ENCODE results near the gene TSPAN18.

DNA sequence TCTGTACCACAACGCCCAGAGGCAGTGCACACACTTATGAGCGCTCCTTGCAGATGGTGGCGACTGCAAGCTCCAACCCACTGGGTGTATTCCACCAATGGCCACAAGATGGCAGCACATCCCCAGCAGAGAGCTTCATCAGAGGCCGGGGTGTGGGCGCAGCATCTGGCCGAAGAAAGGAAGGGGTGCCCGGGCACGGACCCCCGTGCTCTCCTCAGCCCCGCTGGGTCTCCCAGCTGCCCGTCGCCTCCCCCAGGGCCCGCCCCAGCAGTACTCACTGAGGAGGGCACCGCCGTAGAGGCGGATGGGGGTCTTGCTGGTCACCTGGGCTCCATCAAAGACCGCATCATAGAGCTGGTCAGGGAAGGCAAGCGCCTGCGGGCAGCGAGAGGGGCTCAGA lies 209.8 kb downstream of the TSPAN18 start:
- TF ChIP-seq POLR2AphosphoS5 (IDR thresholded peaks at IDR 0.05; ENCODE audit: low read depth) (no peak), EZH2 (IDR thresholded peaks at IDR 0.05; ENCODE audit: low read depth, unreplicated experiment) (no peak), ZNF331 (CRISPR knock-in tag; IDR thresholded peaks at IDR 0.05; ENCODE audit: low read depth) (no peak), EZH2phosphoT487 (IDR thresholded peaks at IDR 0.05; ENCODE audit: unreplicated experiment) (no peak), JUNB (IDR thresholded peaks at IDR 0.05; ENCODE audit: unreplicated experiment) (no peak), CREB1 (CRISPR knock-in tag; IDR thresholded peaks at IDR 0.05; ENCODE audit: low read depth) (no peak)
- TF ChIP-seq, protein P1, sequence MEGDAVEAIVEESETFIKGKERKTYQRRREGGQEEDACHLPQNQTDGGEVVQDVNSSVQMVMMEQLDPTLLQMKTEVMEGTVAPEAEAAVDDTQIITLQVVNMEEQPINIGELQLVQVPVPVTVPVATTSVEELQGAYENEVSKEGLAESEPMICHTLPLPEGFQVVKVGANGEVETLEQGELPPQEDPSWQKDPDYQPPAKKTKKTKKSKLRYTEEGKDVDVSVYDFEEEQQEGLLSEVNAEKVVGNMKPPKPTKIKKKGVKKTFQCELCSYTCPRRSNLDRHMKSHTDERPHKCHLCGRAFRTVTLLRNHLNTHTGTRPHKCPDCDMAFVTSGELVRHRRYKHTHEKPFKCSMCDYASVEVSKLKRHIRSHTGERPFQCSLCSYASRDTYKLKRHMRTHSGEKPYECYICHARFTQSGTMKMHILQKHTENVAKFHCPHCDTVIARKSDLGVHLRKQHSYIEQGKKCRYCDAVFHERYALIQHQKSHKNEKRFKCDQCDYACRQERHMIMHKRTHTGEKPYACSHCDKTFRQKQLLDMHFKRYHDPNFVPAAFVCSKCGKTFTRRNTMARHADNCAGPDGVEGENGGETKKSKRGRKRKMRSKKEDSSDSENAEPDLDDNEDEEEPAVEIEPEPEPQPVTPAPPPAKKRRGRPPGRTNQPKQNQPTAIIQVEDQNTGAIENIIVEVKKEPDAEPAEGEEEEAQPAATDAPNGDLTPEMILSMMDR (conservative IDR thresholded peaks at IDR 0.05; ENCODE audit: low read depth in 2 of 2), result peak; percentile 84 to 95
- TF ChIP-seq, protein P2, sequence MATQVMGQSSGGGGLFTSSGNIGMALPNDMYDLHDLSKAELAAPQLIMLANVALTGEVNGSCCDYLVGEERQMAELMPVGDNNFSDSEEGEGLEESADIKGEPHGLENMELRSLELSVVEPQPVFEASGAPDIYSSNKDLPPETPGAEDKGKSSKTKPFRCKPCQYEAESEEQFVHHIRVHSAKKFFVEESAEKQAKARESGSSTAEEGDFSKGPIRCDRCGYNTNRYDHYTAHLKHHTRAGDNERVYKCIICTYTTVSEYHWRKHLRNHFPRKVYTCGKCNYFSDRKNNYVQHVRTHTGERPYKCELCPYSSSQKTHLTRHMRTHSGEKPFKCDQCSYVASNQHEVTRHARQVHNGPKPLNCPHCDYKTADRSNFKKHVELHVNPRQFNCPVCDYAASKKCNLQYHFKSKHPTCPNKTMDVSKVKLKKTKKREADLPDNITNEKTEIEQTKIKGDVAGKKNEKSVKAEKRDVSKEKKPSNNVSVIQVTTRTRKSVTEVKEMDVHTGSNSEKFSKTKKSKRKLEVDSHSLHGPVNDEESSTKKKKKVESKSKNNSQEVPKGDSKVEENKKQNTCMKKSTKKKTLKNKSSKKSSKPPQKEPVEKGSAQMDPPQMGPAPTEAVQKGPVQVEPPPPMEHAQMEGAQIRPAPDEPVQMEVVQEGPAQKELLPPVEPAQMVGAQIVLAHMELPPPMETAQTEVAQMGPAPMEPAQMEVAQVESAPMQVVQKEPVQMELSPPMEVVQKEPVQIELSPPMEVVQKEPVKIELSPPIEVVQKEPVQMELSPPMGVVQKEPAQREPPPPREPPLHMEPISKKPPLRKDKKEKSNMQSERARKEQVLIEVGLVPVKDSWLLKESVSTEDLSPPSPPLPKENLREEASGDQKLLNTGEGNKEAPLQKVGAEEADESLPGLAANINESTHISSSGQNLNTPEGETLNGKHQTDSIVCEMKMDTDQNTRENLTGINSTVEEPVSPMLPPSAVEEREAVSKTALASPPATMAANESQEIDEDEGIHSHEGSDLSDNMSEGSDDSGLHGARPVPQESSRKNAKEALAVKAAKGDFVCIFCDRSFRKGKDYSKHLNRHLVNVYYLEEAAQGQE (IDR thresholded peaks at IDR 0.05; ENCODE audit: unreplicated experiment), result no peak
- TF ChIP-seq, protein P3, sequence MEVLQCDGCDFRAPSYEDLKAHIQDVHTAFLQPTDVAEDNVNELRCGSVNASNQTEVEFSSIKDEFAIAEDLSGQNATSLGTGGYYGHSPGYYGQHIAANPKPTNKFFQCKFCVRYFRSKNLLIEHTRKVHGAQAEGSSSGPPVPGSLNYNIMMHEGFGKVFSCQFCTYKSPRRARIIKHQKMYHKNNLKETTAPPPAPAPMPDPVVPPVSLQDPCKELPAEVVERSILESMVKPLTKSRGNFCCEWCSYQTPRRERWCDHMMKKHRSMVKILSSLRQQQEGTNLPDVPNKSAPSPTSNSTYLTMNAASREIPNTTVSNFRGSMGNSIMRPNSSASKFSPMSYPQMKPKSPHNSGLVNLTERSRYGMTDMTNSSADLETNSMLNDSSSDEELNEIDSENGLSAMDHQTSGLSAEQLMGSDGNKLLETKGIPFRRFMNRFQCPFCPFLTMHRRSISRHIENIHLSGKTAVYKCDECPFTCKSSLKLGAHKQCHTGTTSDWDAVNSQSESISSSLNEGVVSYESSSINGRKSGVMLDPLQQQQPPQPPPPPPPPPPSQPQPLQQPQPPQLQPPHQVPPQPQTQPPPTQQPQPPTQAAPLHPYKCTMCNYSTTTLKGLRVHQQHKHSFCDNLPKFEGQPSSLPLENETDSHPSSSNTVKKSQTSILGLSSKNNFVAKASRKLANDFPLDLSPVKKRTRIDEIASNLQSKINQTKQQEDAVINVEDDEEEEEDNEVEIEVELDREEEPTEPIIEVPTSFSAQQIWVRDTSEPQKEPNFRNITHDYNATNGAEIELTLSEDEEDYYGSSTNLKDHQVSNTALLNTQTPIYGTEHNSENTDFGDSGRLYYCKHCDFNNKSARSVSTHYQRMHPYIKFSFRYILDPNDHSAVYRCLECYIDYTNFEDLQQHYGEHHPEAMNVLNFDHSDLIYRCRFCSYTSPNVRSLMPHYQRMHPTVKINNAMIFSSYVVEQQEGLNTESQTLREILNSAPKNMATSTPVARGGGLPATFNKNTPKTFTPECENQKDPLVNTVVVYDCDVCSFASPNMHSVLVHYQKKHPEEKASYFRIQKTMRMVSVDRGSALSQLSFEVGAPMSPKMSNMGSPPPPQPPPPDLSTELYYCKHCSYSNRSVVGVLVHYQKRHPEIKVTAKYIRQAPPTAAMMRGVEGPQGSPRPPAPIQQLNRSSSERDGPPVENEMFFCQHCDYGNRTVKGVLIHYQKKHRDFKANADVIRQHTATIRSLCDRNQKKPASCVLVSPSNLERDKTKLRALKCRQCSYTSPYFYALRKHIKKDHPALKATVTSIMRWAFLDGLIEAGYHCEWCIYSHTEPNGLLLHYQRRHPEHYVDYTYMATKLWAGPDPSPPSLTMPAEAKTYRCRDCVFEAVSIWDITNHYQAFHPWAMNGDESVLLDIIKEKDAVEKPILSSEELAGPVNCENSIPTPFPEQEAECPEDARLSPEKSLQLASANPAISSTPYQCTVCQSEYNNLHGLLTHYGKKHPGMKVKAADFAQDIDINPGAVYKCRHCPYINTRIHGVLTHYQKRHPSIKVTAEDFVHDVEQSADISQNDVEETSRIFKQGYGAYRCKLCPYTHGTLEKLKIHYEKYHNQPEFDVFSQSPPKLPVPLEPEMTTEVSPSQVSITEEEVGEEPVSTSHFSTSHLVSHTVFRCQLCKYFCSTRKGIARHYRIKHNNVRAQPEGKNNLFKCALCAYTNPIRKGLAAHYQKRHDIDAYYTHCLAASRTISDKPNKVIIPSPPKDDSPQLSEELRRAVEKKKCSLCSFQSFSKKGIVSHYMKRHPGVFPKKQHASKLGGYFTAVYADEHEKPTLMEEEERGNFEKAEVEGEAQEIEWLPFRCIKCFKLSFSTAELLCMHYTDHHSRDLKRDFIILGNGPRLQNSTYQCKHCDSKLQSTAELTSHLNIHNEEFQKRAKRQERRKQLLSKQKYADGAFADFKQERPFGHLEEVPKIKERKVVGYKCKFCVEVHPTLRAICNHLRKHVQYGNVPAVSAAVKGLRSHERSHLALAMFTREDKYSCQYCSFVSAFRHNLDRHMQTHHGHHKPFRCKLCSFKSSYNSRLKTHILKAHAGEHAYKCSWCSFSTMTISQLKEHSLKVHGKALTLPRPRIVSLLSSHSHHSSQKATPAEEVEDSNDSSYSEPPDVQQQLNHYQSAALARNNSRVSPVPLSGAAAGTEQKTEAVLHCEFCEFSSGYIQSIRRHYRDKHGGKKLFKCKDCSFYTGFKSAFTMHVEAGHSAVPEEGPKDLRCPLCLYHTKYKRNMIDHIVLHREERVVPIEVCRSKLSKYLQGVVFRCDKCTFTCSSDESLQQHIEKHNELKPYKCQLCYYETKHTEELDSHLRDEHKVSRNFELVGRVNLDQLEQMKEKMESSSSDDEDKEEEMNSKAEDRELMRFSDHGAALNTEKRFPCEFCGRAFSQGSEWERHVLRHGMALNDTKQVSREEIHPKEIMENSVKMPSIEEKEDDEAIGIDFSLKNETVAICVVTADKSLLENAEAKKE (CRISPR knock-in tag; IDR thresholded peaks at IDR 0.05), result no peak

All from GM23338 (cell line).